ENCODE results near the gene FOXD4L3.
"Not testable (repeated sequence)": the region's sequence is repeated elsewhere in the genome, so short reads cannot be mapped to it uniquely, and the experiment has no call there.

The FOXD4L3 gene

GRCh38 chr9:68351689-68352088 lies 49.0 kb downstream of the FOXD4L3 start:
- not testable (repeated sequence) for DNase-seq (ENCODE audit: low read depth)

Measured in activated T-cell treated with anti-CD3 and anti-CD28 coated beads for 24 hours (primary cell).